Rectal smooth muscle tissue (tissue), 1 donor: ENCODE results near the gene NBPF11.
"Not testable (repeated sequence)": the region's sequence is repeated elsewhere in the genome, so short reads cannot be mapped to it uniquely, and the experiment has no call there.

Experiments used
- H3K27ac ChIP-seq: one replicate; pipeline ENCODE4 v1.7.0; 2013; ENCODE audit warnings: low read depth, low read length, inconsistent platforms
- H3K27me3 ChIP-seq: one replicate; pipeline ENCODE4 v1.7.0; 2013; ENCODE audit warnings: low read length; ENCODE audit not compliant: control insufficient read depth, insufficient read depth
- H3K36me3 ChIP-seq: one replicate; pipeline ENCODE4 v1.7.0; 2013; ENCODE audit warnings: low read length; ENCODE audit not compliant: control insufficient read depth, insufficient read depth
- H3K4me1 ChIP-seq: one replicate; pipeline ENCODE4 v1.7.0; 2013; ENCODE audit warnings: low read length; ENCODE audit not compliant: control insufficient read depth, insufficient read depth
- H3K4me3 ChIP-seq: one replicate; pipeline ENCODE4 v1.7.0; 2013; ENCODE audit warnings: low read length
- H3K9ac ChIP-seq: one replicate; pipeline ENCODE4 v1.7.0; 2013; ENCODE audit warnings: low read length

The NBPF11 gene

DNA sequence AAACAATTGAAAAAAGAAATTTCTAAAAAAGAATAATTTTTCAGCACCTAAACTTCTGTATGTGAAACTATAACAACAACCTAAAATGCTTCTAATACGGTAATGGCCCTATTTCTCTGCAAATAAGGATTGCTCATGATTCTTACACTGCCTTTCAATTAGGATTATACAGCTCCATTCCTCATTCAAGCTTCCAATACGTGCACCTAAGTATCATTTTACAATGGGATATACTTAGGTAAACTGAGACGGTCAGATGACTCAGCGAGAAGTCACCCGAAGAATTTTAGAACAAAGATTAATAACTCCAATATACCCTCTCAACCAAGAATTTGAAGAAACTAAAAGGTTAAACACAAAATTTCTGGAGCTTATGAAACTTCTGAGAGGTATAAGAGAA lies 83.9 kb downstream of the NBPF11 start:
- H3K4me3 ChIP-seq, H3K27me3 ChIP-seq, H3K9ac ChIP-seq, H3K36me3 ChIP-seq, H3K27ac ChIP-seq, H3K4me1 ChIP-seq: not testable (repeated sequence)

DNA sequence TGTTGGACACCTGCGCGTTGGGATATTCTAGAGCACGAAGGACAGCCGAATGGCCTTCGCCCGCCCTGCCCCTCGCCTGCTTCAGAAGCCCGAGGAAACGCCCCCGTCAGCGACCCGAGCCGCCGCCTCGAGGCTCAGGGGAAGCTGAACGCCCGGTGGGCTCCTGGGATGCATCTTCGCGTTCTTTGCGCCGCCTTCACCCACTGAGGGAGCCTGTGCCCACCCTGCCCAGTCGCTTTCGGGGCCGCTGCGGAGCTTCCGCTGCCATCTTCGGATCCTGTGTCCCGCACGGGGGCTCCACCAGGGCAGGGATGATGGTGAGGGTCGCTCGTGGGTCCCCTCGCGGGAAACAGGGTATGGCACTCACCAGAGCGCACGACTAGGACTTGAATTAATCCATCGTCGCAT lies 91.8 kb downstream of the NBPF11 start:
- not testable (repeated sequence) for H3K9ac ChIP-seq, H3K4me1 ChIP-seq, H3K36me3 ChIP-seq, H3K27me3 ChIP-seq, H3K27ac ChIP-seq
- H3K4me3 ChIP-seq, result peak overlapping the region; percentile 44

DNA sequence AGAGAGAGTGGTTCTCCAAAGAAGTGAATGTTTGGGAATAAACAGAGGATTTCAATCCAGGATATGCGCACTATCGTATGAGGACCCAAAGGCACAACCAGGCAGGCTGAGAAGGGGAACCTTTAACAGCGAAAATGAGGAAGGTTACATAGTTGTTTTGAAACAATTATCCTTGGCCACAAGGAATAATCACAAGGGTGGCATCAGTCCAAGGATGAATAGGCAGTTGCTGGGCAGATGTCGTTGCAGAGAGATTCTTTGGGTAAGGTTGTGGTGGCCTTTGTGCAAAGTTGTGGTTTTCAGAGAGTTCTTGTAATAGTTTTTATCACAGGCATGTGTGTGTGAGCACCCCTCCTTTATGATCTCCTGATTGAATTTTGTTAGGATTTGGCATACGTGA lies 94.7 kb downstream of the NBPF11 start:
- not testable (repeated sequence) for H3K27me3 ChIP-seq, H3K9ac ChIP-seq, H3K4me1 ChIP-seq, H3K36me3 ChIP-seq, H3K27ac ChIP-seq, H3K4me3 ChIP-seq
